BLaER1 (cell line): ENCODE results near the gene GFI1B.
"Not testable (repeated sequence)": the region's sequence is repeated elsewhere in the genome, so short reads cannot be mapped to it uniquely, and the experiment has no call there.

Source experiments
- H3K27ac ChIP-seq: shearing (Covaris generic); formaldehyde crosslinking; 2 replicates; pipeline ENCODE4 v1.8.1; 2022
- H3K27me3 ChIP-seq: shearing (Covaris generic); formaldehyde crosslinking; 2 replicates; pipeline ENCODE4 v1.8.1; 2022
- H3K36me3 ChIP-seq: shearing (Covaris generic); formaldehyde crosslinking; 2 replicates; pipeline ENCODE4 v1.8.1; 2022
- H3K4me1 ChIP-seq: shearing (Covaris generic); formaldehyde crosslinking; 2 replicates; pipeline ENCODE4 v1.8.1; 2022
- H3K4me2 ChIP-seq: shearing (Covaris generic); formaldehyde crosslinking; 2 replicates; pipeline ENCODE4 v1.8.1; 2022
- H3K4me3 ChIP-seq: shearing (Covaris generic); formaldehyde crosslinking; 2 replicates; pipeline ENCODE4 v1.8.1; 2022
- H3K9ac ChIP-seq: shearing (Covaris generic); formaldehyde crosslinking; 2 replicates; pipeline ENCODE4 v1.8.1; 2022
- H3K9me3 ChIP-seq: shearing (Covaris generic); formaldehyde crosslinking; 2 replicates; pipeline ENCODE4 v1.8.1; 2022
- H4K20me1 ChIP-seq: shearing (Covaris generic); formaldehyde crosslinking; 2 replicates; pipeline ENCODE4 v1.8.1; 2022
- Cebpa-rat ChIP-seq: shearing (Covaris generic); IDR thresholded peaks from 2 replicates; pipeline ENCODE4 v1.8.1; 2022

Gene GFI1B

GRCh38 chr9:132989414-132989996 lies 11.0 kb downstream of the GFI1B start:
- H3K4me2 ChIP-seq, result peak overlapping the region; percentile 89
- peaks cover 100% of the 10 kb centered on the region for H3K4me1 ChIP-seq
- no peaks in the 10 kb centered on the region for H3K9me3 ChIP-seq
- H3K36me3 ChIP-seq, result no peaks in the 10 kb centered on the region
- H3K4me3 ChIP-seq, result no peak overlapping the region
- no peak overlapping the region for H3K9ac ChIP-seq
- H4K20me1 ChIP-seq, result no peaks in the 10 kb centered on the region
- H3K27ac ChIP-seq, result no peak overlapping the region
- H3K27me3 ChIP-seq, result no peaks in the 10 kb centered on the region
- no peak for TF ChIP-seq Cebpa-rat

DNA sequence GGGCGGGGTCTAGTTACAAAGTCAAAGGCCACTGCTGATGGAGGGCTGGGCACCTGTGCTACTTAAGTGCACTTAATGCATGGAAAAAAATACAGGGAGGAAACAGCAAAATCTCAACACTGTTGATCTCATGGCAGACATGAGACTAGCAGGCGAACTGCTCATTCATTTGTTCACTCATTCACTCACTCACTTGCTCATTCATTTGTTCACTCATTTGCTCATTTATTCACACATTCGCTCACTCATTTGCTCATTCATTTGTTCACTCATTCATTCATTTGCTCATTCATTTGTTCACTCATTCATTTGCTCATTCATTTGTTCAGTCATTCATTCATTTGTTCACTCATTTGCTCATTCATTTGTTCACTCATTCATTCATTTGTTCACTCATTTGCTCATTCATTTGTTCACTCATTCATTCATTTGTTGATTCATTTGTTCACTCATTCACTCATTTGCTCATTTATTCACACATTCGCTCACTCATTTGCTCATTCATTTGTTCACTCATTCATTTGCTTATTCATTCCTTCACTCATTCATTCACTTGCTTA lies 11.6 kb downstream of the GFI1B start:
- not testable (repeated sequence) for H3K27me3 ChIP-seq, H3K36me3 ChIP-seq, H4K20me1 ChIP-seq, H3K9ac ChIP-seq, H3K9me3 ChIP-seq, H3K4me3 ChIP-seq
- Histone ChIP-seq H3K4me1 (peaks cover 100% of the 10 kb centered on the region), H3K27ac (peak overlapping the region; percentile 87; the same call in 1 of the 2 replicates), H3K4me2 (peak overlapping the region; percentile 89)

- no peaks in the 10 kb centered on the region for H3K27me3 ChIP-seq
- peak overlapping the region; percentile 87 for H3K27ac ChIP-seq
- H3K9ac ChIP-seq, result peak overlapping the region; percentile 75
- no peaks in the 10 kb centered on the region for H3K9me3 ChIP-seq
- H4K20me1 ChIP-seq, result no peaks in the 10 kb centered on the region
- H3K4me2 ChIP-seq, result peak overlapping the region; percentile 89
- TF ChIP-seq Cebpa-rat, result no peak
- H3K4me1 ChIP-seq, result peaks cover 100% of the 10 kb centered on the region
- H3K4me3 ChIP-seq, result peak overlapping the region; percentile 49; the same call in 1 of the 2 replicates
- no peaks in the 10 kb centered on the region for H3K36me3 ChIP-seq
Observed at GRCh38 chr9:132990781-132991180, 12.3 kb downstream of the GFI1B start.

- no peaks in the 10 kb centered on the region for H4K20me1 ChIP-seq
- peak overlapping the region; percentile 87 for H3K27ac ChIP-seq
- no peaks in the 10 kb centered on the region for H3K27me3 ChIP-seq
- H3K4me3 ChIP-seq, result peak overlapping the region; percentile 49; the same call in 1 of the 2 replicates
- no peak for TF ChIP-seq Cebpa-rat
- H3K36me3 ChIP-seq, result no peaks in the 10 kb centered on the region
- H3K9me3 ChIP-seq, result no peaks in the 10 kb centered on the region
- peaks cover 100% of the 10 kb centered on the region for H3K4me1 ChIP-seq
- peak overlapping the region; percentile 75 for H3K9ac ChIP-seq
- peak overlapping the region; percentile 89 for H3K4me2 ChIP-seq
Observed at GRCh38 chr9:132991351-132992300, 13.1 kb downstream of the GFI1B start.

- peak overlapping the region; percentile 89 for H3K4me2 ChIP-seq
- H3K9me3 ChIP-seq, result no peaks in the 10 kb centered on the region
- no peaks in the 10 kb centered on the region for H3K36me3 ChIP-seq
- H3K27me3 ChIP-seq, result no peaks in the 10 kb centered on the region
- peak overlapping the region; percentile 32; the same call in 1 of the 2 replicates for H3K9ac ChIP-seq
- no peaks in the 10 kb centered on the region for H4K20me1 ChIP-seq
- H3K4me3 ChIP-seq, result no peak overlapping the region
- H3K27ac ChIP-seq, result 0 out of 2 replicates have a peak overlapping the region, but pooled peaks have one; percentile 23
- TF ChIP-seq Cebpa-rat, result no peak
- peaks cover 94% of the 10 kb centered on the region for H3K4me1 ChIP-seq
Observed at GRCh38 chr9:132993511-132993939, 15.0 kb downstream of the GFI1B start.

DNA sequence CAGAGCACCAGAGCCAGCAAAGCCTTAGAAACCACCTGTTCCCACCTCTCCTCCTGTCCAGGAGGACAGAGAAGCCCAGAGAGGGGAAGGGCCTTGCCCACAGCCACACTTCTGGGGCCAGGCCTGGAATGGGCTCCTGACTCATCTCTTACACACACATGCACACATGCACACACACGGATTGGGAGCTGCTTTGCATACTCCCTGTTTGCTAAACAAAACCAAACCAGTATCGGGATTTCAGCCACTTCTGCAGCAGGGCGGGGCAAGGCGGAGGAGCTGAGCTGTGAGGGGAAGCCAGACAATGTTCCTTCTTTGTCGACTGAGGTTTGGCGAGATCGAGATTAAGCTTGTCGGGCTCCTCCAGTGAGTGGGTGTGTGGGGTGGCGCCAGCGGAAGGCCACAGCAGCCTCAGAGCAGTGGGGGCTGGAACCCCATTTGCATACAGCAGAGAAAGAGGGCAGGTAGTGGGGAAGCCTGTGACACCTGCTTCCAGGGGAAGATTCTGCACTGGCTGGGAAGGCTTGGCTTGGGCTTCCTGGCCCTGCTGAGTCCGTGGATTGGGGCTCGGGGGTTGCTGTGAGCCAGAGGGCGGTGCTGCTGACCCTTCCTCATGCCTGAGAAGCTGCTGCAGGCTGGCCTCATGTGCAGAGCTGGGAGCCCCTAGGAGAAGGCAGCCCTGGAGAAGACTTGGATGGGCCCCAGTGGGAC lies 16.1 kb downstream of the GFI1B start:
- Histone ChIP-seq H3K9me3 (no peaks in the 10 kb centered on the region), H3K27me3 (no peaks in the 10 kb centered on the region), H3K27ac (peak overlapping the region; percentile 23; the same call in 1 of the 2 replicates), H3K4me1 (peaks cover 94% of the 10 kb centered on the region), H3K4me3 (no peak overlapping the region), H3K4me2 (peak overlapping the region; percentile 89), H3K36me3 (no peaks in the 10 kb centered on the region), H4K20me1 (no peaks in the 10 kb centered on the region), H3K9ac (peak overlapping the region; percentile 32; the same call in 1 of the 2 replicates)
- no peak for TF ChIP-seq Cebpa-rat

- Histone ChIP-seq H3K4me2 (peak overlapping the region; percentile 89), H3K9ac (no peak overlapping the region), H3K27ac (no peak overlapping the region), H3K9me3 (no peaks in the 10 kb centered on the region), H3K4me1 (peaks cover 94% of the 10 kb centered on the region), H3K27me3 (no peaks in the 10 kb centered on the region), H4K20me1 (no peaks in the 10 kb centered on the region), H3K36me3 (no peaks in the 10 kb centered on the region), H3K4me3 (no peak overlapping the region)
- TF ChIP-seq Cebpa-rat, result no peak
Observed at GRCh38 chr9:132995121-132995420, 16.6 kb downstream of the GFI1B start.

DNA sequence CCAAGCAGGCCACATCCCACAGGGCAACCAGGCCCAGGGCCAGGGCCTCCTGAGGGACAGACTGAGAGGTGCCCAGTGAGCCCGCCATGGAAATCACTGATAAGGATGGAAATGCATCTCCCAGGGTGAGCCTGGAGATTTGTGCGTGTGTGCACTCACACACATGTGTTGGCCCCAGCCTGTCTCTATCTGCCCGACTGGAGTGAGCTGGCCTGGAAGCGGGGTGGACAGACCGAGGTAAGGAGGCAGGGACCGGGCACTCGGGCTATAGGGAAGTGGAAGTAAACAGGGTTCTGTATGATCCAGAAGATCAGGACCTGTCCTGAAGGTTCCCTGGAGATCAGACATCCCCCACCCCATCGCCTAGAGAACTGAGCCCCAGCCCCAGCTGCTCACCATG lies 17.4 kb downstream of the GFI1B start:
- peak overlapping the region; percentile 89 for H3K4me2 ChIP-seq

GRCh38 chr9:132996526-132996925 lies 18.0 kb downstream of the GFI1B start:
- no peaks in the 10 kb centered on the region for H3K9me3 ChIP-seq
- peak overlapping the region; percentile 45 for H3K27ac ChIP-seq
- H3K4me3 ChIP-seq, result no peak overlapping the region
- H4K20me1 ChIP-seq, result no peaks in the 10 kb centered on the region
- peak overlapping the region; percentile 8; the same call in 1 of the 2 replicates for H3K9ac ChIP-seq
- peaks cover 93% of the 10 kb centered on the region for H3K4me1 ChIP-seq
- peak overlapping the region; percentile 89 for H3K4me2 ChIP-seq
- no peaks in the 10 kb centered on the region for H3K36me3 ChIP-seq
- H3K27me3 ChIP-seq, result no peaks in the 10 kb centered on the region
- TF ChIP-seq Cebpa-rat, result no peak

More for the DNA sequence above, 17.4 kb downstream of the GFI1B start:
- Histone ChIP-seq H3K4me1 (peaks cover 94% of the 10 kb centered on the region), H3K36me3 (no peaks in the 10 kb centered on the region), H3K4me3 (no peak overlapping the region), H3K27me3 (no peaks in the 10 kb centered on the region), H3K27ac (peak overlapping the region; percentile 45), H4K20me1 (no peaks in the 10 kb centered on the region), H3K9me3 (no peaks in the 10 kb centered on the region), H3K9ac (0 out of 2 replicates have a peak overlapping the region, but pooled peaks have one; percentile 8)
- TF ChIP-seq Cebpa-rat, result no peak
